GM19397 (cell line): ENCODE measurements around the gene VARS2.
"Not testable (repeated sequence)": the region's sequence is repeated elsewhere in the genome, so short reads cannot be mapped to it uniquely, and the experiment has no call there.

Experiments
- ATAC-seq: cut with Tn5 transposase; IDR thresholded peaks from one replicate; pipeline ENCODE4 v1.9.1; 2021; ENCODE audit warnings: mild to moderate bottlenecking, moderate library complexity; ENCODE audit not compliant: unreplicated experiment

VARS2 gene

DNA sequence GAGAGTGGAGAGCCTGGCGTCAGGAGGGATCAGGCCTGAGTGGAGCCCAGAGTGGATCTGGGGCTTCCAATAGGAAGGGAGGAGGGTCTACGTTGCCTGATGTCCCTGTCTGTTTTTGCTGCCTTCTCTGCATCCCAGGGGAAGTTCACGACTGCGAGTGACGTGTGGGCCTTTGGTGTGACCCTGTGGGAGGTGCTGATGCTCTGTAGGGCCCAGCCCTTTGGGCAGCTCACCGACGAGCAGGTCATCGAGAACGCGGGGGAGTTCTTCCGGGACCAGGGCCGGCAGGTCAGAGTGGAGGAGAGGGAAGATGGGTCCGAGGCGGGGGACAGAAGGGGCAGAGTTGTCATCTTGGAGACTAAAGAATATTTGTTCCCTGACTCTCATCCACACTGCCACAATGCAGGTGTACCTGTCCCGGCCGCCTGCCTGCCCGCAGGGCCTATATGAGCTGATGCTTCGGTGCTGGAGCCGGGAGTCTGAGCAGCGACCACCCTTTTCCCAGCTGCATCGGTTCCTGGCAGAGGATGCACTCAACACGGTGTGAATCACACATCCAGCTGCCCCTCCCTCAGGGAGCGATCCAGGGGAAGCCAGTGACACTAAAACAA is 15.2 kb upstream of the VARS2 start:
- no peak for ATAC-seq

GRCh38 chr6:30900863-30901417 is 13.1 kb upstream of the VARS2 start:
- no peak for ATAC-seq

GRCh38 chr6:30901436-30901835 is 12.6 kb upstream of the VARS2 start:
- ATAC-seq = no peak

GRCh38 chr6:30902196-30902595 is 11.8 kb upstream of the VARS2 start:
- ATAC-seq = not testable (repeated sequence)

DNA sequence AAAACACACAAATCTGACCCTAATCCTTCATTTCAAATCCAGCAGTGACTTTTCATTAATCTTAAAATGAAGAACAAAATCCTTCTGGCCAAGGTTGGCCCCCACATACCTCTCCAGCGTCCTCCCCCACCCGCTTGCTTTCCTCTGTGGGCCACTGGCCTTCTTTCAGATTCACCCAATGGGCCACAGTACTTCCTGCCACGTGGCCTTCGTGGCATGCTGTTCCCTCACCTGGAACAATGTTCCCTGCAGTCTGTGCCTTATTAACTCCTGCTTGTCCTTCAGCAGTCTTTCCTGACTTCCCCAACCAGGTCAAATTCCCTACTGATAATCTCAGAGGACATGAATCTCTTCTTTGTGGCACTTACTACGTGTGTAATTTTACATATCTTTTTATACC is 11.3 kb upstream of the VARS2 start:
- ATAC-seq = no peak

DNA sequence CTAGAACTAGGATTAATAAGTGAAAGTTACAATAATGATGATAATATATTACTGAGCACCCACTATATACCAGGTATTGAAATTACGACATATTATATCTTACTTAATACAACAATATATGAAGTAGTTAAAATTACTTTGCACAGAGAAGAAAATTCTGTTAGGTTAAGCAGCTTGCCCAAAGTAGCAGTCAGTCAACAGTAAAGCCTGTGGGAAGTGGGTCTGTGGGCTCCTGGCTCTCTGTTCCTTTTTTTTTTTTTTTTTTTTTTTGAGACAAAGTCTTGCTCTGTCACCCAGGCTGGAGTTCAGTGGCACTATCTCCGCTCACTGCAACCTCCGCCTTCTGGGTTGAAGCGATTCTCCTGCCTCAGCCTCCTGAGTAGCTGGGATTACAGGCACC is 10.8 kb upstream of the VARS2 start:
- no peak for ATAC-seq

DNA sequence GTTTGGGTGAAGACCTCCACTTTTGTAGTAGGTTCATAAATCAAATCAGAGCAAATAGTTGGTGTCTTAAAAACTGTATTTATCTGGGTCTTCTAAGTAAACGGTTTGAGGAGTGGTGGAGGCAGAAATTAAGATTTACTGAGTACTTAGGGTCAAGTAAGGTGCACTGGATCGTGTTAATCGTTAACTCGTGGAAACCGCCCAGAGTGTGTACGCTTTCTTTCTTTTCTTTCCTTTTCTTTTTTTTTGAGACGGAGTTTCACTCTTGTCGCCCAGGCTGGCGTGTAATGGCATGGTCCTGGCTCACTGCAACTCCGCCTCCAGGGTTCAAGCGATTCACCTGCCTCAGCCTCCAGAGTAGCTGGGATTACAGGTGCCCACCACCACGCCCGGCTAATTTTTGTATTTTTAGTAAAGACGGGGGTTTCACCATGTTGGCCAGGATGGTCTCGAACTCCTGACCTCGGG is 6.7 kb upstream of the VARS2 start:
- not testable (repeated sequence) for ATAC-seq

DNA sequence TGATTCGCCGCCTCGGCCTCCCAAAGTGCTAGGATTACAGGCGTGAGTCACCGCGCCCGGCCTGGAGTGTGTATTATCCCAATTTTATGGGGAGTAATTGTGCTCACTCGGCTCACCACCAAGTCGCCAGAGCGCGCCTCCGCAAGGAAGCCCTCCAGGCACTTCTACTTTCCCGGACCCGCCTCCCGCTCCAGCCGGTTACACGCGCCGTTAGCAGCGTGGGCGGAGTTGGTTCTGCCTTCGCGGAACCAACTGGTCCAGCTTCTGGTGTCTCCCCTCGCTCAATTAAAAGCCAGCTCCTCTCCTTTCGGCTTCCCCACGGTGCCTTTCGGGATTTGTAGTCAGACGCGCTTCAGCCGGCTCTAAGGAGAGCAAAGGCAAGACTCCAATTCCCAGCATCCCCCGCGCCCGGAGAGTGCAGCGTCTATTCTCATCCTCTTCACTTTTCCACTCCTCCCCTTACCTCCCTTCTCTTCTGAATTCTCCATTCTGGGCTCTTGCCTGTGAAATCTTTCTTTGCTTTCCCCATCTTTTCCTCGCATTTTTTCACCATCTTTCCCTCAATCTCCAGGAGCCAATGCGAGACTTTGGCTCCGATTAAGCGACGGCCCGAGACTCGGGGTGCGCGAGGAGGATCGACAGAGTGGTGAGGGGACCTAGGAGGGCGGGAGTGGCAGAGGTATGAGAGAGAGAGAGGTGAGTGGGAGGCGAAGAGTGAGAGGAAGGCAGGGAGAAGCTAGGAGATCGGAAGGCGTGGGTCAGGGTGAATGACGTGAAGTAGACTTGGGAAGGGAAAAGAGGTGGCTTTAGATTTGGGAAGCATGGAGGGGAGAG is 6.1 kb upstream of the VARS2 start, which contains the start of gene GTF2H4:
GTF2H4 (plus strand) TSS at position 450 of the 834 bp plus-strand sequence.
- peak; percentile 90 for ATAC-seq

GRCh38 chr6:30908700-30909099 is 5.3 kb upstream of the VARS2 start:
- ATAC-seq = no peak

- not testable (repeated sequence) for ATAC-seq
Observed at GRCh38 chr6:30910473-30910872, 3.6 kb upstream of the VARS2 start.

GRCh38 chr6:30912746-30913520 is 1.1 kb upstream of the VARS2 start:
- ATAC-seq = no peak

- no peak for ATAC-seq
Observed at GRCh38 chr6:30913721-30914075, 340 bp upstream of the VARS2 start.

- no peak for ATAC-seq
Observed at GRCh38 chr6:30914854-30915590, 984 bp downstream of the VARS2 start.

- no peak for ATAC-seq
Observed at GRCh38 chr6:30915591-30915946, 1.5 kb downstream of the VARS2 start.

DNA sequence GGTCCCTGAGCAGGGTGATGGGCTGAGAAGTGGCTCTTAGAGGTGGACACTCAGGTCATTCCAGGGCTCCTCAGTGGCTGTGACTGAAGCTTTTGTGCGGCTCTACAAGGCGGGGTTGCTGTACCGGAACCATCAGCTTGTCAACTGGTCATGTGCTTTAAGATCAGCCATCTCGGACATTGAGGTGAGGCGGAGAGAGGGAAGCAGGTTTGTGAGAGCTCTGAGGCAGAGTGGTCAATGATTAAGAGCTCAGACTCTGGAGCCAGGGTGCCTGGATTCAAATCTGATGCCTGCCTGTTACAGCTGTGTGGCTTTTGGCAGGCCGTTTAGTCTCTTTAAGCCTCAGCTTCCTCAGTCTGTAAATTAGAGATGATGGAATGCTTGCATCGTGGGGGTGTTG is 3.0 kb downstream of the VARS2 start:
- no peak for ATAC-seq

DNA sequence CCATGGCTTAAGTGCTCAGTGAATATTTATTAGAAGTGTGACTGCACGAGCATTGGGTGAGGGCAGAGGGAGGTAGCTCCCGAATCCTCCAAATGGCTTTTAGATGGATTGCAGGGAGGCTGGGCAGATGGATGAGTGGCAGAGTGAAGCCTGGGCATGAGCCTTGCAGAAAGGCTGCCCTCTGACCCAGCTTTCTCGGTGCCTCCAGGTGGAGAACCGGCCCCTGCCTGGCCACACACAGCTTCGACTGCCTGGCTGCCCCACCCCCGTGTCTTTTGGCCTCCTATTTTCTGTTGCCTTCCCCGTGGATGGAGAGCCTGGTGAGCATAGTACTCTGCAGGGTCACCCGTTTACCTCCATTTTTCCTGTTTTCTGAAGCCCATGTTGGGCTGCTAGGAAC is 3.4 kb downstream of the VARS2 start:
- no peak for ATAC-seq

GRCh38 chr6:30918670-30919069 is 4.6 kb downstream of the VARS2 start:
- ATAC-seq = no peak

GRCh38 chr6:30922447-30922852 is 8.4 kb downstream of the VARS2 start:
- ATAC-seq = no peak

- not testable (repeated sequence) for ATAC-seq
Observed at GRCh38 chr6:30924040-30924627, 10.1 kb downstream of the VARS2 start.

DNA sequence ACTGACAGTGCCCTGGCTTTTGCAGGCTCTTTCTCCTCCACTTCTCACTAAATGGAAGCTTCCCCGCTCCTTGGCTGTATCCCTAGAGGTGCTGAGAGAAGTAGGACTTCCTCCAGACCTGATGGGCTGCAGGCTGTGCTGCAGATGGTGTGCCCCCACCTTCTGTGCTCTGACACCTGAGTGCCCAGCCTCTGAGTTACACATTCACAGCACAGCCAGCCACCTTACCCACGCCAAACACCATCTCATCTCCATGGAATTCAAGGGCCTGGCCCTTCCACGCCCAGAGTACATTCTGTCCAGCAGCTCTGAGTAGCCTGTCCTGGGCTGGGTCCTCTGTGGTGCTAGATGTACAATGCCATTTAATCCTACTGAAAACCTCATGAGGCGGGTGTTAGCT is 12.6 kb downstream of the VARS2 start:
- ATAC-seq = no peak
